ENCODE measurements around the gene HERC5. TPM values are rescaled to one million over a fixed set of nuclear protein-coding genes. Genes with fewer than 3 reads are reported as not detected.

HERC5 gene
- polyA plus RNA-seq, 1 donor from 2014 or later, result 0.59 TPM

GRCh38 chr4:88489100-88489761 lies 32.3 kb downstream of the HERC5 start:
- no peaks in the 10 kb centered on the region for H4K20me1 ChIP-seq (ENCODE audit: insufficient read depth)
- no peaks in the 10 kb centered on the region for H3K9me3 ChIP-seq (ENCODE audit: low read length)
- no peak overlapping the region for H3K4me3 ChIP-seq (ENCODE audit: low read length)
- no peaks in the 10 kb centered on the region for H3F3A ChIP-seq (ENCODE audit: insufficient read depth, low read length, poor library complexity, severe bottlenecking)
- TF ChIP-seq RAD21 (conservative IDR thresholded peaks at IDR 0.05) (no peak), EZH2 (IDR thresholded peaks at IDR 0.05; ENCODE audit: borderline replicate concordance, insufficient read depth, low read length, poor library complexity, severe bottlenecking) (no peak), REST (IDR thresholded peaks at IDR 0.05; ENCODE audit: borderline replicate concordance) (no peak), SMC3 (conservative IDR thresholded peaks at IDR 0.05; ENCODE audit: poor library complexity) (no peak), POLR2AphosphoS5 (IDR thresholded peaks at IDR 0.05) (no peak), TAF1 (IDR thresholded peaks at IDR 0.05; ENCODE audit: low read depth) (no peak), EP300 (conservative IDR thresholded peaks at IDR 0.05; ENCODE audit: poor library complexity, severe bottlenecking) (no peak), MXI1 (conservative IDR thresholded peaks at IDR 0.05; ENCODE audit: poor library complexity, severe bottlenecking) (no peak), CTCF (IDR thresholded peaks at IDR 0.05; ENCODE audit: poor library complexity, severe bottlenecking) (no peak)
- no peak overlapping the region for H3K4me2 ChIP-seq (ENCODE audit: low read length)
- no peaks in the 10 kb centered on the region for H3K27me3 ChIP-seq (ENCODE audit: insufficient read depth, low read depth, low read length)
- H3K79me2 ChIP-seq (replicated peaks; ENCODE audit: insufficient read depth, low read length), result no peaks in the 10 kb centered on the region
- no peak overlapping the region for H3K9ac ChIP-seq (ENCODE audit: low read length)
- no peak overlapping the region for H2AFZ ChIP-seq (ENCODE audit: low read depth, low read length)
- no peak overlapping the region for H3K27ac ChIP-seq (ENCODE audit: low read length)
- H3K36me3 ChIP-seq (ENCODE audit: insufficient read depth, low read length), result no peaks in the 10 kb centered on the region
- H3K9me2 ChIP-seq (ENCODE audit: insufficient read depth, low read length), result no peaks in the 10 kb centered on the region

GRCh38 chr4:88497859-88498409 lies 41.0 kb downstream of the HERC5 start:
- no peak overlapping the region for H3K4me2 ChIP-seq (ENCODE audit: low read length)
- H3K27me3 ChIP-seq (ENCODE audit: insufficient read depth, low read depth, low read length), result no peaks in the 10 kb centered on the region
- H2AFZ ChIP-seq (ENCODE audit: low read depth, low read length), result no peak overlapping the region
- no peak overlapping the region for H3K4me3 ChIP-seq (ENCODE audit: low read length)
- TF ChIP-seq EP300 (conservative IDR thresholded peaks at IDR 0.05; ENCODE audit: poor library complexity, severe bottlenecking) (no peak), POLR2AphosphoS5 (IDR thresholded peaks at IDR 0.05) (no peak), MXI1 (conservative IDR thresholded peaks at IDR 0.05; ENCODE audit: poor library complexity, severe bottlenecking) (no peak), TAF1 (IDR thresholded peaks at IDR 0.05; ENCODE audit: low read depth) (no peak), EZH2 (IDR thresholded peaks at IDR 0.05; ENCODE audit: borderline replicate concordance, insufficient read depth, low read length, poor library complexity, severe bottlenecking) (no peak), CTCF (IDR thresholded peaks at IDR 0.05; ENCODE audit: poor library complexity, severe bottlenecking) (no peak)
- no peaks in the 10 kb centered on the region for H4K20me1 ChIP-seq (ENCODE audit: insufficient read depth)
- no peaks in the 10 kb centered on the region for H3K36me3 ChIP-seq (ENCODE audit: insufficient read depth, low read length)
- H3K9me3 ChIP-seq (ENCODE audit: low read length), result no peaks in the 10 kb centered on the region
- no peaks in the 10 kb centered on the region for H3F3A ChIP-seq (ENCODE audit: insufficient read depth, low read length, poor library complexity, severe bottlenecking)
- H3K9ac ChIP-seq (ENCODE audit: low read length), result no peak overlapping the region
- H3K79me2 ChIP-seq (replicated peaks; ENCODE audit: insufficient read depth, low read length), result no peaks in the 10 kb centered on the region
- H3K9me2 ChIP-seq (ENCODE audit: insufficient read depth, low read length), result no peaks in the 10 kb centered on the region
- no peak overlapping the region for H3K27ac ChIP-seq (ENCODE audit: low read length)

Measured in neural cell (in vitro differentiated cells).